HepG2 (cell line): ENCODE results near the gene HOXC9. TPM values are rescaled to one million over a fixed set of nuclear protein-coding genes. Genes with fewer than 3 reads are reported as not detected.

ENCODE experiments used
- ATAC-seq: fragments of 200-7000 bp; cut with Tn5 transposase; 3 replicates; pipeline ENCODE4 v1.9.1; 2020; ENCODE audit warnings: mild to moderate bottlenecking, moderate library complexity
- BruUV-seq: library from RNA; stranded (reverse); fragments of 400-500 nt; replicated peaks from 2 replicates; lab custom pipeline; 2021; lab: Mats Ljungman, UMichigan
- CTCF ChIA-PET: fragments of 300-600 bp; formaldehyde crosslinking; extraction: SDS; loops from one replicate; lab custom pipeline; 2021; ENCODE audit warnings: low total read pairs, inconsistent platforms, low intra/inter-chr PET ratio; lab: Yijun Ruan, JAX
- POLR2A ChIA-PET: fragments of 350-600 bp; sonication (Branson Sonifier 250); formaldehyde crosslinking; loops from one replicate; lab custom pipeline; 2020; ENCODE audit warnings: antibody characterized with exemption, inconsistent platforms; lab: Yijun Ruan, JAX
- DNase-seq: peaks from one replicate; pipeline ENCODE4 v3.0.0-alpha.2; 2015; ENCODE audit warnings: low spot score
- FAIRE-seq: peaks from 3 replicates; lab custom pipeline; 2011; peaks lifted over from hg19 to GRCh38; lab: Jason Lieb, UNC
- H2AFZ ChIP-seq: one replicate; pipeline ENCODE4 v1.6.1; 2011; ENCODE audit warnings: low read length, inconsistent platforms
- H3K27ac ChIP-seq: fragments of 300-600 bp; 3 replicates; pipeline ENCODE4 v1.8.0; 2011; ENCODE audit warnings: mixed run types, mild to moderate bottlenecking, mixed read lengths, low read length, inconsistent platforms; ENCODE audit not compliant: insufficient read depth; ENCODE audit errors: extremely low read length
- H3K27me3 ChIP-seq, 2 experiments: fragments of 200-600 bp in 1 of 2; 2 replicates in 1 of 2; 3 replicates in 1 of 2; pipeline versions ENCODE4 v1.6.0 to v1.8.0; 2011; ENCODE audit warnings: low read length in 2 of 2, mild to moderate bottlenecking in 2 of 2, moderate library complexity in 2 of 2, inconsistent platforms in 1 of 2; ENCODE audit not compliant: insufficient read depth in 2 of 2, control insufficient read depth in 1 of 2
- H3K36me3 ChIP-seq, 2 experiments: fragments of 200-600 bp in 1 of 2; replicated peaks in 1 of 2; 2 replicates in 1 of 2; 3 replicates in 1 of 2; pipeline versions ENCODE4 v1.5.1 to v1.8.0; 2011; ENCODE audit warnings: low read length in 2 of 2, inconsistent platforms in 1 of 2; ENCODE audit not compliant: insufficient read depth in 2 of 2, control insufficient read depth in 1 of 2
- H3K4me1 ChIP-seq: 2 replicates; pipeline ENCODE4 v1.5.1; 2012; ENCODE audit warnings: low read length, inconsistent platforms; ENCODE audit not compliant: insufficient read depth
- H3K4me2 ChIP-seq: 2 replicates; pipeline ENCODE4 v1.6.0; 2011; ENCODE audit warnings: low read depth, low read length, inconsistent platforms
- H3K4me3 ChIP-seq, 3 experiments: fragments of 200-600 bp in 1 of 3; sonication (generic), shearing (Covaris generic) in 1 of 3; replicated peaks in 1 of 3; 2 replicates each; pipeline ENCODE4 v1.5.1; 2011 to 2016; ENCODE audit warnings: low read length in 3 of 3, inconsistent platforms in 2 of 3, low read depth in 2 of 3, mild to moderate bottlenecking in 2 of 3, control low read depth in 1 of 3, mixed read lengths in 1 of 3; ENCODE audit not compliant: insufficient read depth in 1 of 3
- H3K79me2 ChIP-seq: one replicate; pipeline ENCODE4 v1.6.1; 2011; ENCODE audit warnings: low read length, inconsistent platforms; ENCODE audit not compliant: insufficient read depth
- H3K9ac ChIP-seq: 2 replicates; pipeline ENCODE4 v1.6.0; 2011; ENCODE audit warnings: mild to moderate bottlenecking, low read depth, low read length, inconsistent platforms; ENCODE audit not compliant: insufficient read depth
- H3K9me3 ChIP-seq: 2 replicates; pipeline ENCODE4 v1.5.1; 2012; ENCODE audit warnings: mild to moderate bottlenecking, low read length
- H4K20me1 ChIP-seq: 2 replicates; pipeline ENCODE4 v1.6.0; 2011; ENCODE audit warnings: inconsistent platforms, mild to moderate bottlenecking, low read length, moderate library complexity; ENCODE audit not compliant: insufficient read depth
- AGO2 ChIP-seq: fragments of 200-400 bp; formaldehyde crosslinking; optimal IDR thresholded peaks from 2 replicates; pipeline ENCODE3; 2017; ENCODE audit warnings: mild to moderate bottlenecking, low read depth, low read length, moderate library complexity
- ATF2 ChIP-seq: sonication (generic); formaldehyde crosslinking; IDR thresholded peaks from 2 replicates; pipeline ENCODE4 v1.4.0; 2020; ENCODE audit warnings: missing genetic modification reagents
- ATF6 ChIP-seq: sonication (generic); formaldehyde crosslinking; conservative IDR thresholded peaks from 2 replicates; pipeline ENCODE4 v1.4.0; 2020; ENCODE audit warnings: missing genetic modification reagents
- CC2D1A ChIP-seq: sonication (generic); formaldehyde crosslinking; IDR thresholded peaks from 2 replicates; pipeline ENCODE4 v1.8.1; 2023; ENCODE audit warnings: mild to moderate bottlenecking, missing genetic modification reagents
- CEBPG ChIP-seq: IDR thresholded peaks from 2 replicates; pipeline ENCODE4 v1.6.1; 2016
- HDAC6 ChIP-seq: fragments of 200-600 bp; sonication (generic); IDR thresholded peaks from 2 replicates; pipeline ENCODE4 v1.7.0; 2017; ENCODE audit warnings: mild to moderate bottlenecking, antibody characterized with exemption, low read length, low read depth
- HNRNPH1 ChIP-seq: fragments of 200-400 bp; formaldehyde crosslinking; optimal IDR thresholded peaks from 2 replicates; pipeline ENCODE3; 2017; ENCODE audit warnings: mild to moderate bottlenecking, low read depth, low read length
- JUNB ChIP-seq: sonication (generic); formaldehyde crosslinking; IDR thresholded peaks from 2 replicates; pipeline ENCODE4 v1.8.0; 2022; ENCODE audit warnings: missing genetic modification reagents, mild to moderate bottlenecking, borderline replicate concordance
- KDM3A ChIP-seq: IDR thresholded peaks from 2 replicates; pipeline ENCODE4 v1.6.1; 2018; ENCODE audit warnings: low read depth, missing compliant biosample characterization
- KLF16 ChIP-seq, 2 experiments: sonication (generic) in 1 of 2; formaldehyde crosslinking in 1 of 2; IDR thresholded peaks; 2 replicates each; pipeline versions ENCODE4 v1.6.1 to v1.8.0; 2016 to 2023; ENCODE audit warnings: missing genetic modification reagents in 2 of 2, missing compliant biosample characterization in 1 of 2
- NR2F2 ChIP-seq: IDR thresholded peaks from 2 replicates; pipeline ENCODE4 v1.6.1; 2012; ENCODE audit warnings: low read depth, inconsistent platforms, borderline replicate concordance
- RNF2 ChIP-seq: fragments of 450-650 bp; conservative IDR thresholded peaks from 2 replicates; pipeline ENCODE4 v1.6.1; 2016; ENCODE audit warnings: low read depth
- RXRA ChIP-seq: sonication (generic); formaldehyde crosslinking; IDR thresholded peaks from 2 replicates; pipeline ENCODE4 v1.5.1; 2020; ENCODE audit warnings: missing genetic modification reagents
- SMAD9 ChIP-seq: sonication (generic); formaldehyde crosslinking; IDR thresholded peaks from 2 replicates; pipeline ENCODE4 v1.5.1; 2020; ENCODE audit warnings: mild to moderate bottlenecking, missing genetic modification reagents
- TP53 ChIP-seq: sonication (generic); formaldehyde crosslinking; conservative IDR thresholded peaks from 2 replicates; pipeline ENCODE4 v1.4.0; 2020; ENCODE audit warnings: missing genetic modification reagents
- ZNF776 ChIP-seq: sonication (generic); formaldehyde crosslinking; IDR thresholded peaks from 2 replicates; pipeline ENCODE4 v1.4.0; 2020; ENCODE audit warnings: mild to moderate bottlenecking, missing genetic modification reagents
- ZNF784 ChIP-seq: sonication (generic); formaldehyde crosslinking; IDR thresholded peaks from 2 replicates; pipeline ENCODE4 v1.5.1; 2020; ENCODE audit warnings: missing genetic modification reagents, mild to moderate bottlenecking, borderline replicate concordance
- ZSCAN31 ChIP-seq: sonication (generic); formaldehyde crosslinking; IDR thresholded peaks from 2 replicates; pipeline ENCODE4 v1.5.0; 2020; ENCODE audit warnings: low read depth, mild to moderate bottlenecking, missing genetic modification reagents
- WGBS: methylation state at CpG from one replicate; pipeline ENCODE4 v1.1.6; 2017; ENCODE audit warnings: low lambda C conversion rate; 5-methylcytosine and 5-hydroxymethylcytosine counted together
- in situ Hi-C: cut with HindIII; loops from 2 replicates; pipeline ENCODE4 v1.10.0; 2017; ENCODE audit warnings: low pct_unique_long_range_greater_than_20kb; ENCODE audit not compliant: extremely low pct_ligation_motif_present
- intact Hi-C: fragments of 100-400 bp; cut with micrococcal nuclease; formaldehyde crosslinking; loops from one replicate; pipeline ENCODE4 v1.10.0; 2022; ENCODE audit not compliant: unreplicated experiment
- polyA plus RNA-seq, 8 experiments: library from polyadenylated mRNA; depleted of rRNA in 3 of 8; stranded (reverse) in 7 of 8; unstranded in 1 of 8; fragments of >200 nt; fragmentation: Illumina TruSeq in 4 of 8; extraction: Trizol in 4 of 8; gene quantifications; 2 replicates each; pipeline versions ENCODE4 v1.2.1 to v1.2.3, GENCODE V29; 2011 to 2016; ENCODE audit warnings: low read depth in 4 of 8, missing spikeins in 1 of 8, mixed read lengths in 1 of 8; ENCODE audit not compliant: insufficient read depth in 1 of 8
- total RNA-seq, 5 experiments: library from RNA; depleted of rRNA; stranded (reverse); fragments of >200 nt; fragmentation: Illumina TruSeq; extraction: Trizol; gene quantifications; 2 replicates each; pipeline ENCODE4 v1.2.3, GENCODE V29; 2016; ENCODE audit warnings: low read depth in 1 of 5
- TF ChIP-seq, protein P1 (sequence below): sonication (generic); formaldehyde crosslinking; IDR thresholded peaks from 2 replicates; pipeline ENCODE4 v1.5.0; 2020; ENCODE audit warnings: missing genetic modification reagents
- TF ChIP-seq, protein P2 (sequence below): sonication (generic); formaldehyde crosslinking; IDR thresholded peaks from 2 replicates; pipeline ENCODE4 v1.4.0; 2020; ENCODE audit warnings: low read depth, mild to moderate bottlenecking, missing genetic modification reagents

Gene HOXC9
- total and polyA plus RNA-seq, 2 of the 13 experiments (the other 11 are each of a cell fraction or from before 2014, with no cell fraction given) = 0.11 to 1.1 TPM

DNA sequence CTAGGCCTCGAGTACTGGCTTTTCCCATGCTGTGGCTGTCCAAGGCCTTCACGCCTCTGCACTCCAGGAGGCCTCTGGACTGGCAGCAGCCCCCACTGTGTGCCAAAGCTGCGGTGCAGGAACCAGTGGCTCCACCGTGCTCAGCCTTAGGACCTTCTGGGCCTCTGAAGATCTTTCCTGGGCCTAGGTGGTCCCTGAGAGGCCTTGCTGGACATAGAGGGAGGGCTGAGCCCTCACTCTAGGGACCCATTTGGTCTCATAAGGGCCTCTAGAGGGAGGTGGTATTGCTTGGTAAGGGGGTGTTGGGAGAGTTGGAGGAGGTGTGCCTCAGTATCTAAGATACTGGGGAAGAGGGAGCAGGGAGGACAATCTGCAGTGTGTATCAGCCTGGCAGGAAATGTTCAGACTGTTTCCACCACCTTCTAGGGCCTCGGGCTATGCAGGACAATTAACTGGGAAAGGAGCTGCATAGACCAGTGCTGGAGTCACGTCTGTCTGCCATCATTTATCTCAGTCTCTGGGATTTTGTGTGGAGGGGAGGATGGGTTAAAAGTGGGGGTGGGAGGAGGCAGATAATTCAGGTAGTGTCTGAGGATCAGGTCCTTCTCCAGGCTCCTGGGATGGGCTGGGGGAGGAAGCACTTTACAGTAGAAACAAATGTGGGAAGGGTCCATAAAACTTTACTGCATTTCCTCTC, 35.8 kb downstream of the HOXC9 start:
- H3K27ac ChIP-seq = no peak overlapping the region
- H3K79me2 ChIP-seq = no peaks in the 10 kb centered on the region
- H3K4me1 ChIP-seq = peaks cover 7% of the 10 kb centered on the region; the same call in 1 of the 2 replicates
- no peak for ATAC-seq
- H3K9ac ChIP-seq = no peak overlapping the region
- H3K27me3 ChIP-seq = peaks cover 8 to 74% of the 10 kb centered on the region in 2 experiments
- H3K36me3 ChIP-seq = no peaks in the 10 kb centered on the region
- FAIRE-seq = no peak
- BruUV-seq = no TSS peak
- no peak for DNase-seq
- TF ChIP-seq CEBPG (CRISPR knock-in tag) (no peak), ZNF776 (CRISPR knock-in tag) (no peak), HDAC6 (no peak), KLF16 (CRISPR knock-in tag; IDR thresholded peaks at IDR 0.05) (no peak), RXRA (CRISPR knock-in tag) (no peak), CC2D1A (CRISPR knock-in tag) (no peak), KDM3A (no peak), NR2F2 (no peak), ZSCAN31 (CRISPR knock-in tag) (no peak), ZNF784 (CRISPR knock-in tag) (no peak), RNF2 (no peak), JUNB (no peak), HNRNPH1 (no peak), ATF6 (no peak), ATF2 (CRISPR knock-in tag) (no peak), SMAD9 (CRISPR knock-in tag) (no peak), TP53 (no peak), AGO2 (no peak)
- TF ChIP-seq, protein P1, sequence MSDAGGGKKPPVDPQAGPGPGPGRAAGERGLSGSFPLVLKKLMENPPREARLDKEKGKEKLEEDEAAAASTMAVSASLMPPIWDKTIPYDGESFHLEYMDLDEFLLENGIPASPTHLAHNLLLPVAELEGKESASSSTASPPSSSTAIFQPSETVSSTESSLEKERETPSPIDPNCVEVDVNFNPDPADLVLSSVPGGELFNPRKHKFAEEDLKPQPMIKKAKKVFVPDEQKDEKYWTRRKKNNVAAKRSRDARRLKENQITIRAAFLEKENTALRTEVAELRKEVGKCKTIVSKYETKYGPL = no peak
- TF ChIP-seq, protein P2, sequence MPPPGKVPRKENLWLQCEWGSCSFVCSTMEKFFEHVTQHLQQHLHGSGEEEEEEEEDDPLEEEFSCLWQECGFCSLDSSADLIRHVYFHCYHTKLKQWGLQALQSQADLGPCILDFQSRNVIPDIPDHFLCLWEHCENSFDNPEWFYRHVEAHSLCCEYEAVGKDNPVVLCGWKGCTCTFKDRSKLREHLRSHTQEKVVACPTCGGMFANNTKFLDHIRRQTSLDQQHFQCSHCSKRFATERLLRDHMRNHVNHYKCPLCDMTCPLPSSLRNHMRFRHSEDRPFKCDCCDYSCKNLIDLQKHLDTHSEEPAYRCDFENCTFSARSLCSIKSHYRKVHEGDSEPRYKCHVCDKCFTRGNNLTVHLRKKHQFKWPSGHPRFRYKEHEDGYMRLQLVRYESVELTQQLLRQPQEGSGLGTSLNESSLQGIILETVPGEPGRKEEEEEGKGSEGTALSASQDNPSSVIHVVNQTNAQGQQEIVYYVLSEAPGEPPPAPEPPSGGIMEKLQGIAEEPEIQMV = no peak
- no peaks in the 10 kb centered on the region for H4K20me1 ChIP-seq
- in situ Hi-C loops = no loop called here
- WGBS = 18% methylated on average over 2 of the region's 6 CpGs
- intact Hi-C loops = no loop called here
- no peaks in the 10 kb centered on the region for H3K9me3 ChIP-seq
- ChIA-PET POLR2A (no interaction called here), CTCF (no interaction called here)
- H3K4me2 ChIP-seq = no peak overlapping the region
- no peak overlapping the region for H2AFZ ChIP-seq
- H3K4me3 ChIP-seq = no peak overlapping the region
